SU-DHL-6 (cell line): ENCODE results near the gene EXD3.
"Not testable (repeated sequence)": the region's sequence is repeated elsewhere in the genome, so short reads cannot be mapped to it uniquely, and the experiment has no call there.

ENCODE experiments used
- H2AFZ ChIP-seq: fragments of 200-600 bp; sonication (generic); 2 replicates; pipeline ENCODE4 v1.6.1; 2014; ENCODE audit warnings: low read depth, mild to moderate bottlenecking, moderate library complexity, mixed read lengths, antibody characterized with exemption, low read length; ENCODE audit not compliant: severe bottlenecking
- H3F3A ChIP-seq: fragments of 200-600 bp; shearing (Covaris generic); 2 replicates; pipeline ENCODE4 v1.6.0; 2016; ENCODE audit warnings: antibody characterized with exemption, mild to moderate bottlenecking; ENCODE audit not compliant: insufficient read depth
- H3K27ac ChIP-seq: fragments of 200-600 bp; sonication (generic); 2 replicates; pipeline ENCODE4 v1.5.1; 2016; ENCODE audit warnings: low read depth, mild to moderate bottlenecking, low read length, moderate library complexity, mixed read lengths
- H3K27me3 ChIP-seq: fragments of 200-600 bp; sonication (generic), shearing (Covaris generic); 2 replicates; pipeline ENCODE4 v1.6.0; 2014; ENCODE audit warnings: mild to moderate bottlenecking, low read length
- H3K36me3 ChIP-seq: fragments of 200-600 bp; sonication (generic); 2 replicates; pipeline ENCODE4 v1.6.1; 2014; ENCODE audit warnings: mild to moderate bottlenecking, low read length, mixed read lengths
- H3K4me2 ChIP-seq: fragments of 300-600, 200-600 bp; shearing (Covaris generic), sonication (generic); 2 replicates; pipeline ENCODE4 v1.6.0; 2014; ENCODE audit warnings: low read length, low read depth, mild to moderate bottlenecking; ENCODE audit not compliant: poor library complexity, severe bottlenecking
- H3K4me3 ChIP-seq: fragments of 200-600 bp; sonication (generic); 2 replicates; pipeline ENCODE4 v1.5.1; 2014; ENCODE audit warnings: antibody characterized with exemption, low read length, mild to moderate bottlenecking, mixed read lengths; ENCODE audit not compliant: insufficient read depth, poor library complexity, severe bottlenecking
- H3K79me2 ChIP-seq: fragments of 200-600 bp; sonication (generic); 2 replicates; pipeline ENCODE4 v1.6.1; 2014; ENCODE audit warnings: mild to moderate bottlenecking, low read length, moderate library complexity; ENCODE audit not compliant: insufficient read depth
- H3K9ac ChIP-seq: fragments of 200-600 bp; sonication (generic); 2 replicates; pipeline ENCODE4 v1.7.0; 2014; ENCODE audit warnings: mild to moderate bottlenecking, low read length
- H3K9me2 ChIP-seq: fragments of 200-600 bp; sonication (generic); replicated peaks from 2 replicates; pipeline ENCODE4 v1.6.1; 2014; ENCODE audit warnings: low read length; ENCODE audit not compliant: insufficient read depth
- H3K9me3 ChIP-seq: fragments of 200-600 bp; sonication (generic); 2 replicates; pipeline ENCODE4 v1.6.1; 2014; ENCODE audit warnings: low read length, mixed read lengths; ENCODE audit not compliant: insufficient read depth
- H4K20me1 ChIP-seq: fragments of 200-600 bp; sonication (generic); 2 replicates; pipeline ENCODE4 v1.6.1; 2014; ENCODE audit warnings: low read depth, mild to moderate bottlenecking, antibody characterized with exemption, low read length, moderate library complexity, mixed read lengths
- CTCF ChIP-seq: fragments of 200-600 bp; sonication (generic); IDR thresholded peaks from one replicate; pipeline ENCODE4 v1.5.1; 2017; ENCODE audit warnings: antibody characterized with exemption, mild to moderate bottlenecking, low read length, moderate library complexity; ENCODE audit not compliant: insufficient read depth, poor library complexity, severe bottlenecking
- EZH2phosphoT487 ChIP-seq: fragments of 200-600 bp; sonication (generic), shearing (Covaris generic); conservative IDR thresholded peaks from 2 replicates; pipeline ENCODE4 v1.6.1; 2018; ENCODE audit warnings: mild to moderate bottlenecking, antibody characterized with exemption, low read length, moderate library complexity, mixed read lengths

The EXD3 gene

DNA sequence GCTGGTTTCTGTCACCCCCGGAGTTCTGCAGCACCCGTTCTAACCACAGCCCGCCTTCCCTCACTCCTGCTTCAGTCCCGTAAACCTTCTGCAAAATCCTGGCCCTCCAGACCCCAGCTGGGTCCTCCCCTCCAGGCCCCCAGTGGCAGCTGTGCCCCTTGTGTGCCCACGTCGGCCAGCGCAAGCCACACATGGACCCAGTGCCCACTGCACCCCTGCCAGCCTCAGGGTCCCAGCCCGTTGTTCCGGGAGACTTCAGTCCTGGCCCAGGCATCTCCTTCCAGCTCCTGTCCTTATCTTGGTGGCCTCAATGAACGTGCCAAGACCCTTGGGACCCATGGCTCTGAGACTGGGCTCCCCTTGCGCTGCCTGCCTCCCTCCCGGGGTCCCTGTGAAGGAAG lies 43.2 kb downstream of the EXD3 start:
- Histone ChIP-seq H3K27ac (no peak overlapping the region), H3F3A (no peaks in the 10 kb centered on the region), H3K79me2 (no peaks in the 10 kb centered on the region), H3K36me3 (no peaks in the 10 kb centered on the region), H4K20me1 (no peaks in the 10 kb centered on the region), H3K9ac (no peak overlapping the region), H3K9me2 (no peaks in the 10 kb centered on the region), H3K9me3 (no peaks in the 10 kb centered on the region), H3K4me2 (no peak overlapping the region), H2AFZ (no peak overlapping the region), H3K4me3 (no peak overlapping the region), H3K27me3 (no peaks in the 10 kb centered on the region)
- no peak for TF ChIP-seq CTCF
- no peak for TF ChIP-seq EZH2phosphoT487

DNA sequence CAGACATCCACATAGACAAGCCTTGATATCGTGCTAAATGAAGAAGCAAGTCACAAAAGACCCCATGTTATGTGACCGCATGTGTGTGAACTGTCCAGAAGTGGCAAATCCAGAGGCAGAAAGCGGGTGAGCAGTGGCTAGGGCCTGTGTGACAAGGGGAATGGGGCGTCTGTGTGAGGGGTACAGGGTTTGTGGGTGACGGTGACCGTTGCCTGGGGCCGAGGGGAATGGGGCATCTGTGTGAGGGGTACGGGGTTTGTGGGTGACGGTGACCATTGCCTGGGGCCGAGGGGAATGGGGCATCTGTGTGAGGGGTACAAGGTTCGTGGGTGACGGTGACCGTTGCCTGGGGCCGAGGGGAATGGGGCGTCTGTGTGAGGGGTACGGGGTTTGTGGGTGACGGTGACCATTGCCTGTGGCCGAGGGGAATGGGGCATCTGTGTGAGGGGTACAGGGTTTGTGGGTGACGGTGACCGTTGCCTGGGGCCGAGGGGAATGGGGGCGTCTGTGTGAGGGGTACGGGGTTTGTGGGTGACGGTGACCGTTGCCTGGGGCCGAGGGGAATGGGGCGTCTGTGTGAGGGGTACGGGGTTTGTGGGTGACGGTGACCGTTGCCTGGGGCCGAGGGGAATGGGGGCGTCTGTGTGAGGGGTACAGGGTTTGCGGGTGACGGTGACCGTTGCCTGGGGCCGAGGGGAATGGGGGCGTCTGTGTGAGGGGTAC lies 44.1 kb downstream of the EXD3 start:
- not testable (repeated sequence) for H3K79me2 ChIP-seq, H3K4me3 ChIP-seq, H3K9me3 ChIP-seq, H3K9me2 ChIP-seq, H3K36me3 ChIP-seq, H2AFZ ChIP-seq, H3K4me2 ChIP-seq, H3K27me3 ChIP-seq, H3F3A ChIP-seq, H3K27ac ChIP-seq, H4K20me1 ChIP-seq, H3K9ac ChIP-seq

GRCh38 chr9:137376386-137376785 lies 46.6 kb downstream of the EXD3 start:
- Histone ChIP-seq H3K4me3 (no peak overlapping the region), H3K9me2 (no peaks in the 10 kb centered on the region), H3K27ac (no peak overlapping the region), H3F3A (no peaks in the 10 kb centered on the region), H3K9ac (no peak overlapping the region), H3K79me2 (no peaks in the 10 kb centered on the region), H3K9me3 (no peaks in the 10 kb centered on the region), H4K20me1 (no peaks in the 10 kb centered on the region), H3K27me3 (no peaks in the 10 kb centered on the region), H3K4me2 (no peak overlapping the region), H3K36me3 (no peaks in the 10 kb centered on the region), H2AFZ (no peak overlapping the region)
- TF ChIP-seq CTCF = no peak

DNA sequence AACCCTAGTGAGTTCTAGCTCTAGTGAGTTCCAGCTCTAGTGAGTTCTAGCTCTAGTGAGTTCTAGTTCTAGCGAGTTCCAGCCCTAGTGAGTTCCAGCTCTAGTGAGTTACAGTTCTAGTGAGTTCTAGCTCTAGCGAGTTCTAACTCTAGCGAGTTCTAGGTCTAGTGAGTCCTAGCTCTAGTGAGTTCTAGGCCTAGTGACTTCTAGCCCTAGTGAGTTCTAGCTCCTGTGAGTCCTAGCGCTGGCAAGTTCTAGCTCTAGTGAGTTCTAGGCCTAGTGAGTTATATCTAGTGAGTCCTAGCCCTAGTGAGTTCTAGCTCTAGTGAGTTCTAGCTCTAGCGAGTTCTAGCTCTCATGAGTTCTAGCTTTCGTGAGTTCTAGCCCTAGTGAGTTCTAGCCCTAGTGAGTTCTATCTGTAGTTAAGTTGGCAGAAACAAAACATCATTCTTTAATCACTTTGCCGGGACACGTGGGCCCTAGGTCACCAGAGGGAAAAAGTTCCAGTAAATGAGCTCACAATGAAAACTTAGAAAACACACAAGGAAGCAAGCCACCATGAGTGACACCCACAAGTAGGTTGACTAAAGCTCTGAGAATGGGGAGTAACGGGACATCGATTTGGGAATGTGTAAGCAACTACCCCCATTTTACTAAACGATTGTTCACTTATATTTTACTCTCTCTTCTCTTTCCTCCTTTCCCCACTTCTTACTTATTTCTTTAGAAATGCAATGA lies 47.5 kb downstream of the EXD3 start:
- no peak overlapping the region for H3K9ac ChIP-seq
- H3K9me2 ChIP-seq = no peaks in the 10 kb centered on the region
- TF ChIP-seq EZH2phosphoT487 (no peak), CTCF (no peak)
- H3K36me3 ChIP-seq = no peaks in the 10 kb centered on the region
- H3K9me3 ChIP-seq = no peaks in the 10 kb centered on the region
- no peak overlapping the region for H2AFZ ChIP-seq
- no peak overlapping the region for H3K4me2 ChIP-seq
- no peaks in the 10 kb centered on the region for H3K27me3 ChIP-seq
- H3K79me2 ChIP-seq = no peaks in the 10 kb centered on the region
- H3K4me3 ChIP-seq = no peak overlapping the region
- H3K27ac ChIP-seq = no peak overlapping the region
- H4K20me1 ChIP-seq = no peaks in the 10 kb centered on the region
- no peaks in the 10 kb centered on the region for H3F3A ChIP-seq
